HCT116 (cell line): Measurements from ENCODE around the gene SLC5A5. TPM values are rescaled to one million over a fixed set of nuclear protein-coding genes. Genes with fewer than 3 reads are reported as not detected.
A peak's percentile ranks its signal among the peaks of the same experiment; 100 is the strongest.

Source experiments
- ATAC-seq: fragments of 200-7000 bp; cut with Tn5 transposase; 2 replicates; pipeline ENCODE4 v1.9.1; 2020; ENCODE audit warnings: mild to moderate bottlenecking, moderate library complexity
- BruUV-seq: library from RNA; stranded (reverse); fragments of 400-500 nt; replicated peaks from 2 replicates; lab custom pipeline; 2021; lab: Mats Ljungman, UMichigan
- CTCF ChIA-PET: fragments of 300-600 bp; sonication (Branson Sonifier 250); formaldehyde crosslinking; loops from one replicate; lab custom pipeline; 2021; ENCODE audit warnings: antibody characterized with exemption; lab: Charles Lee
- POLR2A ChIA-PET: fragments of 300-600, 350-600 bp; sonication (Branson Sonifier 250); formaldehyde crosslinking; loops from one replicate; lab custom pipeline; 2021; ENCODE audit warnings: antibody characterized with exemption; lab: Charles Lee
- RAD21 ChIA-PET, 2 experiments: fragments of 300-600 bp; sonication (Branson Sonifier 250); formaldehyde crosslinking; loops; one replicate each; lab custom pipeline; 2023; ENCODE audit warnings: low total read pairs in 2 of 2; ENCODE audit not compliant: uncharacterized antibody in 2 of 2, unreplicated experiment in 2 of 2, low non-redundant PET in 1 of 2; lab: Charles Lee
- DNase-seq: peaks from one replicate; pipeline ENCODE4 v3.0.0-alpha.2; 2010; ENCODE audit warnings: low read depth, low spot score
- H2AFZ ChIP-seq: fragments of 200-600 bp; shearing (Covaris generic), sonication (generic); 2 replicates; pipeline ENCODE4 v1.6.1; 2017; ENCODE audit warnings: low read depth, mixed run types, mixed read lengths, antibody characterized with exemption, low read length; ENCODE audit not compliant: poor library complexity, severe bottlenecking
- H3K27ac ChIP-seq: 2 replicates; pipeline ENCODE4 v1.5.1; 2012; ENCODE audit warnings: low read depth, low read length
- H3K27me3 ChIP-seq: fragments of 200-600 bp; sonication (generic); 2 replicates; pipeline ENCODE4 v1.6.1; 2016; ENCODE audit warnings: mixed run types, low read length, mixed read lengths; ENCODE audit not compliant: insufficient read depth
- H3K36me3 ChIP-seq, 2 experiments: fragments of 200-500 bp in 1 of 2; fragments of 200-600 bp in 1 of 2; sonication (Bioruptor generic) in 1 of 2; sonication (generic) in 1 of 2; 2 replicates each; pipeline versions ENCODE4 v1.5.1 to v1.6.1; 2014 to 2016; ENCODE audit warnings: low read length in 2 of 2, inconsistent platforms in 1 of 2, mixed read lengths in 1 of 2, mixed run types in 1 of 2; ENCODE audit not compliant: insufficient read depth in 2 of 2, control insufficient read depth in 1 of 2
- H3K4me1 ChIP-seq, 2 experiments: fragments of 200-600 bp in 1 of 2; sonication (generic) in 1 of 2; 2 replicates each; pipeline versions ENCODE4 v1.5.1 to v1.6.1; 2012 to 2017; ENCODE audit warnings: low read length in 2 of 2, inconsistent platforms in 1 of 2, mild to moderate bottlenecking in 1 of 2, mixed read lengths in 1 of 2, mixed run types in 1 of 2, moderate library complexity in 1 of 2; ENCODE audit not compliant: insufficient read depth in 2 of 2, control insufficient read depth in 1 of 2
- H3K4me2 ChIP-seq: fragments of 200-600 bp; sonication (generic); 2 replicates; pipeline ENCODE4 v1.6.1; 2017; ENCODE audit warnings: mixed run types, low read length, mixed read lengths
- H3K4me3 ChIP-seq, 2 experiments: fragments of 200-600 bp in 1 of 2; sonication (generic) in 1 of 2; replicated peaks in 1 of 2; 2 replicates each; pipeline ENCODE4 v1.5.1; 2011 to 2016; ENCODE audit warnings: low read length in 2 of 2, control low read depth in 1 of 2, low read depth in 1 of 2, mild to moderate bottlenecking in 1 of 2, mixed read lengths in 1 of 2, mixed run types in 1 of 2
- H3K79me2 ChIP-seq: fragments of 200-600 bp; sonication (generic); 2 replicates; pipeline ENCODE4 v1.6.1; 2017; ENCODE audit warnings: mild to moderate bottlenecking, mixed run types, low read length, moderate library complexity, mixed read lengths; ENCODE audit not compliant: insufficient read depth
- H3K9ac ChIP-seq: fragments of 200-600 bp; sonication (generic); 2 replicates; pipeline ENCODE4 v1.6.1; 2016; ENCODE audit warnings: low read length, mixed read lengths
- H3K9me2 ChIP-seq: fragments of 200-600 bp; sonication (generic), shearing (Covaris generic); 2 replicates; pipeline ENCODE4 v1.6.1; 2017; ENCODE audit warnings: mixed run types, mild to moderate bottlenecking, moderate library complexity; ENCODE audit not compliant: insufficient read depth
- H3K9me3 ChIP-seq, 2 experiments: fragments of 200-500 bp in 1 of 2; fragments of 200-600 bp in 1 of 2; sonication (Bioruptor generic) in 1 of 2; sonication (generic) in 1 of 2; 2 replicates each; pipeline ENCODE4 v1.6.1; 2014 to 2017; ENCODE audit warnings: low read length in 2 of 2, mixed read lengths in 2 of 2, inconsistent platforms in 1 of 2, low read depth in 1 of 2, mild to moderate bottlenecking in 1 of 2, mixed run types in 1 of 2, moderate library complexity in 1 of 2; ENCODE audit not compliant: control insufficient read depth in 1 of 2, insufficient read depth in 1 of 2
- H4K20me1 ChIP-seq: fragments of 200-600 bp; sonication (generic), shearing (Covaris generic); 2 replicates; pipeline ENCODE4 v1.6.1; 2017; ENCODE audit warnings: mixed run types, mild to moderate bottlenecking, moderate library complexity; ENCODE audit not compliant: insufficient read depth
- CBX3 ChIP-seq: IDR thresholded peaks from 2 replicates; pipeline ENCODE4 v1.6.1; 2012; ENCODE audit warnings: low read depth
- CEBPB ChIP-seq: IDR thresholded peaks from 2 replicates; pipeline ENCODE4 v1.6.1; 2012; ENCODE audit warnings: low read depth
- EGR1 ChIP-seq: IDR thresholded peaks from 2 replicates; pipeline ENCODE4 v1.6.1; 2012; ENCODE audit warnings: low read depth
- ELF1 ChIP-seq: IDR thresholded peaks from 2 replicates; pipeline ENCODE4 v1.6.1; 2012; ENCODE audit warnings: low read depth, borderline replicate concordance
- EZH2 ChIP-seq: fragments of 200-600 bp; sonication (generic); IDR thresholded peaks from 2 replicates; pipeline ENCODE4 v1.6.1; 2017; ENCODE audit warnings: antibody characterized with exemption, mixed run types
- EZH2phosphoT487 ChIP-seq: fragments of 200-600 bp; IDR thresholded peaks from 2 replicates; pipeline ENCODE4 v1.6.1; 2018; ENCODE audit warnings: antibody characterized with exemption, borderline replicate concordance
- FOSL1 ChIP-seq: IDR thresholded peaks from 2 replicates; pipeline ENCODE4 v1.6.1; 2012; ENCODE audit warnings: low read depth
- JUND ChIP-seq: IDR thresholded peaks from 2 replicates; pipeline ENCODE4 v1.6.1; 2012
- POLR2A ChIP-seq: IDR thresholded peaks from 2 replicates; pipeline ENCODE4 v1.7.0; 2011; ENCODE audit warnings: borderline replicate concordance; ENCODE audit not compliant: insufficient read depth, insufficient read length; ENCODE audit errors: extremely low read depth
- POLR2AphosphoS5 ChIP-seq: IDR thresholded peaks from 2 replicates; pipeline ENCODE4 v1.6.1; 2011; ENCODE audit warnings: mild to moderate bottlenecking, low read depth, low read length, moderate library complexity
- RAD21 ChIP-seq: IDR thresholded peaks from 2 replicates; pipeline ENCODE4 v1.6.1; 2012; ENCODE audit warnings: low read depth, mild to moderate bottlenecking
- REST ChIP-seq: IDR thresholded peaks from 2 replicates; pipeline ENCODE4 v1.6.1; 2012; ENCODE audit warnings: low read depth
- SIN3A ChIP-seq: IDR thresholded peaks from 2 replicates; pipeline ENCODE4 v1.6.1; 2012; ENCODE audit warnings: low read depth
- SP1 ChIP-seq: IDR thresholded peaks from 2 replicates; pipeline ENCODE4 v1.6.1; 2012; ENCODE audit warnings: low read depth
- SRF ChIP-seq: IDR thresholded peaks from 2 replicates; pipeline ENCODE4 v1.6.1; 2012; ENCODE audit warnings: low read depth
- TCF7L2 ChIP-seq: IDR thresholded peaks from 2 replicates; pipeline ENCODE4 v1.7.0; 2011; ENCODE audit warnings: borderline replicate concordance, inconsistent platforms; ENCODE audit not compliant: insufficient read depth, insufficient read length; ENCODE audit errors: extremely low read depth
- YY1 ChIP-seq: IDR thresholded peaks from 2 replicates; pipeline ENCODE4 v1.6.1; 2011; ENCODE audit warnings: low read length, low read depth, moderate library complexity, mild to moderate bottlenecking; ENCODE audit not compliant: insufficient replicate concordance; ENCODE audit errors: extremely low read depth
- ZFX ChIP-seq: fragments of 450-650 bp; IDR thresholded peaks from 2 replicates; pipeline ENCODE4 v1.6.1; 2017
- ZNF274 ChIP-seq: fragments of 200-500 bp; sonication (Bioruptor generic); IDR thresholded peaks from 2 replicates; pipeline ENCODE4 v1.6.1; 2014; ENCODE audit warnings: mild to moderate bottlenecking, low read depth, low read length, inconsistent platforms
- intact Hi-C: fragments of 100-400 bp; cut with micrococcal nuclease; formaldehyde crosslinking; loops from 2 replicates; pipeline ENCODE4 v1.10.0; 2022
- total RNA-seq: library from RNA; stranded (reverse); gene quantifications from one replicate; pipeline ENCODE4 v1.2.1, GENCODE V29; 2021; ENCODE audit not compliant: unreplicated experiment
- TF ChIP-seq, protein P1 (sequence below), 3 experiments: fragments of 200-600 bp in 1 of 3; sonication (generic) in 1 of 3; IDR thresholded peaks in 2 of 3; conservative IDR thresholded peaks in 1 of 3; 2 replicates each; pipeline ENCODE4 v1.5.1; 2012 to 2017; ENCODE audit warnings: low read depth in 2 of 3, low read length in 2 of 3, antibody characterized with exemption in 1 of 3, borderline replicate concordance in 1 of 3, control low read depth in 1 of 3, mild to moderate bottlenecking in 1 of 3, mixed read lengths in 1 of 3, mixed run types in 1 of 3, moderate library complexity in 1 of 3; ENCODE audit not compliant: insufficient read depth in 1 of 3
- TF ChIP-seq, protein P2 (sequence below): IDR thresholded peaks from 2 replicates; pipeline ENCODE4 v1.6.1; 2012
- TF ChIP-seq, protein P3 (sequence below): IDR thresholded peaks from 2 replicates; pipeline ENCODE4 v1.6.1; 2012

Gene SLC5A5
- total RNA-seq, 1 experiment from 2014 or later, result 0.59 TPM

DNA sequence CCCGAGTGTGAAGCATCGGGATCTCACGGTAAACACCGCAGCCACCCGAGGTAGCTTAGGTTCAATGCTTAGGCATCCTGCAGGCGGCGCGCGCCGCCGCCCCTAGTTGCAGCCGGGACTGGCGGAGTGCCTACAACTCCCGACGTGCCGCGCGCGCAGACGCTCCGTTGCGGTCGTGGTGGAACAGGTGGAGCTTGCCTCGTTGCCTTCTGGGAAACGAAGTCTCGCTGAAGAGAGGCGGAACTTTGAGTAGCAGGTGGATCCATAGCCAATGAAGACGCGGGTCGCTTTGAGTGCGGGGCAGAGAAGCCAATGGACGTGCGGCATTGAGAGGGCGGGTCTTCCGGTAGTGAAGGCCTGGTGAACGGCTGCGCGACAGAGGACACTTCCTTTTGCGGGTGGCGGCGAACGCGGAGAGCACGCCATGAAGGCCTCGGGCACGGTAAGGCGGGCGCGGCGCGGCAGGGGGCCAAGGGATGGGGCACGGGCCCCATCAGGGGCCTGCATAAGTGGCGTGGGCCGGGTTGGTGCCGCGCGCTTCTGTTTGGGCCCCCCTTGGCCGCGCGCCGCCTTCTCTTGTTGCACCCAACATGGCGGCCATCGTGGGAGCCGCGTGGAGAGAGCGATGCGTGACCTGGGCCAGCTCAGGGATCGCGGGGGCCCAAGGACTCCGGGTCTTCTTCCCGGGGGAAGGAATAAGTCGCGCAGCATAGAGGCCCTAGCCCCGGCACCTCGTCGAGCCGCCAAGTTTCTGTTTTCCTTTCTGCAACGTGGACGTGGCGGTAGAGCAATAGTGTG lies 12.0 kb upstream of the SLC5A5 start, which contains the start of gene RPL18A:
Gene RPL18A (plus strand): TSS at position 378 of the 798 bp plus-strand sequence. CDS start 47 bp downstream, at position 425.
- intact Hi-C loops, result loop anchor here (1.0 to 5.0 kb wide), 4 partner anchors 73 to 462 kb away; no protein-coding TSS in a partner anchor
- Histone ChIP-seq H3K4me1 (peaks cover 30 to 54% of the 10 kb centered on the region in 2 experiments), H3K4me3 (peak within 1 kb of the TSS; percentile 82 to 93), H3K27me3 (no peaks in the 10 kb centered on the region), H3K9me3 (no peaks in the 10 kb centered on the region), H3K36me3 (peaks cover 20 to 46% of the 10 kb centered on the region in 2 experiments), H3K9me2 (no peaks in the 10 kb centered on the region), H3K4me2 (peak within 1 kb of the TSS; percentile 92), H2AFZ (no peak within 1 kb of the TSS), H3K27ac (peak within 1 kb of the TSS; percentile 84), H4K20me1 (peaks cover 17% of the 10 kb centered on the region; the same call in 1 of the 2 replicates), H3K79me2 (peaks cover 41% of the 10 kb centered on the region), H3K9ac (peak within 1 kb of the TSS; percentile 100)
- RAD21 ChIA-PET, result interaction anchor here (0.6 to 1.5 kb wide), 9 partner anchors 10 to 171 kb away, joined by 3 to 15 read pairs (median 5); partner anchors contain the start of gene CCDC124 (in 2 of the 2)
- no TSS peak for BruUV-seq
- POLR2A ChIA-PET, result interaction anchor here (0.6 to 2.2 kb wide), 38 partner anchors 8 to 524 kb away, joined by 3 to 61 read pairs (median 4); partner anchors contain the start of genes B3GNT3, CCDC124, MVB12A and SLC5A5
- DNase-seq (peak; percentile 100), ATAC-seq (peak; percentile 87)
- CTCF ChIA-PET, result interaction anchor here (0.6 to 2.2 kb wide), 19 partner anchors 8 to 474 kb away, joined by 3 to 73 read pairs (median 5); partner anchors contain the start of genes B3GNT3 and CCDC124
- TF ChIP-seq EZH2, result no peak
- TF ChIP-seq EZH2phosphoT487, result no peak
- no peak; the same call in none of the 2 replicates for TF ChIP-seq SIN3A
- TF ChIP-seq ZFX, result peak; percentile 80; the same call in 1 of the 2 replicates
- TF ChIP-seq TCF7L2, result no peak
- TF ChIP-seq CEBPB, result no peak
- peak; percentile 85 for TF ChIP-seq YY1
- TF ChIP-seq, protein P1, sequence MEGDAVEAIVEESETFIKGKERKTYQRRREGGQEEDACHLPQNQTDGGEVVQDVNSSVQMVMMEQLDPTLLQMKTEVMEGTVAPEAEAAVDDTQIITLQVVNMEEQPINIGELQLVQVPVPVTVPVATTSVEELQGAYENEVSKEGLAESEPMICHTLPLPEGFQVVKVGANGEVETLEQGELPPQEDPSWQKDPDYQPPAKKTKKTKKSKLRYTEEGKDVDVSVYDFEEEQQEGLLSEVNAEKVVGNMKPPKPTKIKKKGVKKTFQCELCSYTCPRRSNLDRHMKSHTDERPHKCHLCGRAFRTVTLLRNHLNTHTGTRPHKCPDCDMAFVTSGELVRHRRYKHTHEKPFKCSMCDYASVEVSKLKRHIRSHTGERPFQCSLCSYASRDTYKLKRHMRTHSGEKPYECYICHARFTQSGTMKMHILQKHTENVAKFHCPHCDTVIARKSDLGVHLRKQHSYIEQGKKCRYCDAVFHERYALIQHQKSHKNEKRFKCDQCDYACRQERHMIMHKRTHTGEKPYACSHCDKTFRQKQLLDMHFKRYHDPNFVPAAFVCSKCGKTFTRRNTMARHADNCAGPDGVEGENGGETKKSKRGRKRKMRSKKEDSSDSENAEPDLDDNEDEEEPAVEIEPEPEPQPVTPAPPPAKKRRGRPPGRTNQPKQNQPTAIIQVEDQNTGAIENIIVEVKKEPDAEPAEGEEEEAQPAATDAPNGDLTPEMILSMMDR (IDR thresholded peaks at IDR 0.05 in 2 of 3, conservative IDR thresholded peaks at IDR 0.05 in 1 of 3; ENCODE audit: borderline replicate concordance in 1 of 3, insufficient read depth in 1 of 3, low read depth in 2 of 3, low read length in 2 of 3), result peak; percentile 70 to 87 (median 78)
- TF ChIP-seq POLR2AphosphoS5, result peak; percentile 94
- no peak for TF ChIP-seq CBX3
- no peak; the same call in 1 of the 2 replicates for TF ChIP-seq SRF
- peak; percentile 43 for TF ChIP-seq POLR2A
- TF ChIP-seq, protein P2, sequence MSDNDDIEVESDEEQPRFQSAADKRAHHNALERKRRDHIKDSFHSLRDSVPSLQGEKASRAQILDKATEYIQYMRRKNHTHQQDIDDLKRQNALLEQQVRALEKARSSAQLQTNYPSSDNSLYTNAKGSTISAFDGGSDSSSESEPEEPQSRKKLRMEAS, result peak; percentile 89
- no peak for TF ChIP-seq JUND
- TF ChIP-seq, protein P3, sequence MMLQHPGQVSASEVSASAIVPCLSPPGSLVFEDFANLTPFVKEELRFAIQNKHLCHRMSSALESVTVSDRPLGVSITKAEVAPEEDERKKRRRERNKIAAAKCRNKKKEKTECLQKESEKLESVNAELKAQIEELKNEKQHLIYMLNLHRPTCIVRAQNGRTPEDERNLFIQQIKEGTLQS, result no peak
- no peak; the same call in 1 of the 2 replicates for TF ChIP-seq ELF1
- peak; percentile 91 for TF ChIP-seq RAD21
- TF ChIP-seq EGR1, result no peak
- no peak for TF ChIP-seq REST
- TF ChIP-seq ZNF274, result no peak
- TF ChIP-seq FOSL1, result no peak
- TF ChIP-seq SP1, result peak; percentile 99
